Duodenal mucosa (tissue), 2 donors: ENCODE measurements around the gene ITPR1.

Experiments used
- H3K27ac ChIP-seq: one replicate; pipeline ENCODE4 v1.7.0; 2013; ENCODE audit warnings: low read depth, low read length
- H3K27me3 ChIP-seq, 2 donors: one replicate each; pipeline ENCODE4 v1.7.0; 2013; ENCODE audit warnings: low read length in 2 of 2, control low read depth in 1 of 2; ENCODE audit not compliant: insufficient read depth in 2 of 2, control insufficient read depth in 1 of 2
- H3K36me3 ChIP-seq, 2 donors: one replicate each; pipeline ENCODE4 v1.7.0; 2013; ENCODE audit warnings: low read length in 2 of 2, control low read depth in 1 of 2; ENCODE audit not compliant: insufficient read depth in 2 of 2, control insufficient read depth in 1 of 2
- H3K4me1 ChIP-seq, 2 donors: one replicate each; pipeline ENCODE4 v1.7.0; 2013; ENCODE audit warnings: low read length in 2 of 2, control low read depth in 1 of 2; ENCODE audit not compliant: insufficient read depth in 2 of 2, control insufficient read depth in 1 of 2
- H3K4me3 ChIP-seq, 2 donors: one replicate each; pipeline ENCODE4 v1.7.0; 2013; ENCODE audit warnings: low read length in 2 of 2, low read depth in 1 of 2
- H3K9ac ChIP-seq, 2 donors: one replicate each; pipeline ENCODE4 v1.7.0; 2013; ENCODE audit warnings: low read length in 2 of 2, low read depth in 1 of 2
- H3K9me3 ChIP-seq, 2 donors: one replicate each; pipeline ENCODE4 v1.7.0; 2013; ENCODE audit warnings: low read length in 2 of 2, control low read depth in 1 of 2; ENCODE audit not compliant: control insufficient read depth in 1 of 2

The ITPR1 gene

DNA sequence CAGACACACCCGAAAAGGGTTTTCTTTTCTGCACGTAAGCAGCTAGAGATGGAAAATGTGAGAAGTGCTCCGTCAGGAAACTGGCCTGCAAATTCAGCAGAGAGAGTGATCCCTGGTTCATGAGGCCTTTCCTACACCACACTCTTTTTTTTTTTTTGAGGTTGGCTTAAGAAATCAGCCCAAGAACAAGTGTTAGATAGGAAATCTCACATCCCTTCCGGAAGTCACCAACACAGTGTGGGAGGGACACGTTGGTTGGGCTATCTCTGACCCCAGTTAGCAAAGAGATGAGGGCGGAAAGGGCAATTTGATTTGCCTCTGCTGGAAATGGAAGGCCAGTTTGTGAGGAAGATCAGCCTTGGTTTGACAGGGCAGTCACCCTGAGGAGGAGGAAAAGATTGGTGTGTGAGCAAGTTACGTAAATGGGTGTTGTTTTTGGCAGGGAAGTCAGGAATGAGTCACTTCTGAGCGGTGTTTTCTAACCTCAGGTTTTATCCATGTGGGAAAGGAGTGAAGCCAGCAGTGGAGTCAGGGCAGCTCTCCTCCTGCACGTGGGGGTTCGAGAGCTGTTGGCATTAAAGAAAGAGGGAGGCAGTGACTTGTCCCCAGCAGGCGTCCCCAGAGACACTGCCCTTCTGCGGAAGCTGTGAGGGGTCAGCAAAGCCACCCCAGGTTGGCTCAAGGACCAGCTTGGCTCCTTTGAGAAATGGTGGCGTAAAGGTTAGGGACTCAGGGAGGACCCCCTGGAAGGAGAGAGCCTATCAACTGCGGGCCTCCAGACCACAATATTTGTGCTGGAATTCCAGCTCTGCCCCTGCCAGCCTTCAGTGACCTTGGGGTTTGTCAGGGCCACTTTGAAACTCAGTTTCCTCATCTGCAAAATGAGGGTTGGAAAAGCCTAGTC, 248.5 kb downstream of the ITPR1 start:
- Histone ChIP-seq H3K27me3 (no peaks in the 10 kb centered on the region), H3K4me3 (peak overlapping the region in 1 of 2 donors; percentile 34), H3K27ac (peak overlapping the region; percentile 90), H3K9ac (peak overlapping the region; percentile 21 to 42), H3K36me3 (no peaks in the 10 kb centered on the region), H3K4me1 (peaks cover 24 to 25% of the 10 kb centered on the region in 2 donors), H3K9me3 (no peaks in the 10 kb centered on the region)

DNA sequence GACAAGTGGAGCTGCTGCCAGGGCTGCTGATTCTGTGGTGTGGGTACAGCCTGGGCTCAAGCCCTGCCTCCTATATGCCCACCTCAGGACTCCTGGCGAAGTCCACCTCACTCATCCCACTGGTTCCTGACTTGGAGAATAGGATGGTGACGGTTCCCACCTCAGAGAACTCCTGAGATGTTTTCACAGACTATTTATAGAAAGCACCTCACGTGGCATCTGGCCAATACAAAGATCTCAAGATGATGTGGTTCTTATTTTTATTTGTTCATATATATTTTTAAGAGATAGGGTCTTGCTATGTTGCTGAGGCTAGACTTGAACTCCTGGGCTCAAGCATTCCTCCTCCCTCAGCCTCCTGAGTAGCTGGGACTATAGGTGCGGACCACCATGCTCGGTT, 249.2 kb downstream of the ITPR1 start:
- H3K36me3 ChIP-seq, result no peaks in the 10 kb centered on the region
- no peaks in the 10 kb centered on the region for H3K9me3 ChIP-seq
- H3K9ac ChIP-seq, result peak overlapping the region; percentile 21 to 42
- peak overlapping the region; percentile 90 for H3K27ac ChIP-seq
- H3K4me1 ChIP-seq, result peaks cover 22 to 24% of the 10 kb centered on the region in 2 donors
- no peak overlapping the region for H3K4me3 ChIP-seq
- H3K27me3 ChIP-seq, result no peaks in the 10 kb centered on the region

DNA sequence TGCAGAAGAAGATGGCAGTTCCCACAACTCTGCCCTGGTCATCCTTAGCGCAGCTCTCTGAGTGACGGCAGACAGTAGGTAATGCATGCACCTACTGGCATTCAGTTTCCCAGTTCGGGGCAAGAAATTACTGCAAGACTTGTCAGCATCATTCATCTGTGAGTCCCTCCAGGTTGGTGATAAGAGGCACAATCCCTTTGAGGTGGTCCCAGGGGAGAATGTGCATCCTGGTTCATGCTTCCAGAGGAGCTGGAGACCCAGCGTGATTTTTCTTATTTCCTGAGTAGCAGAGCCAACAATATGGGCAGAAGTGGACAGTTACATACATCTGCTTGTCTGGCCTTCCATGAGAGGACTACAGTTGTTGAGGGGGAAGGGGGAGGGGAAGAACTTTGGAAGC, 250.2 kb downstream of the ITPR1 start:
- Histone ChIP-seq H3K9me3 (no peaks in the 10 kb centered on the region), H3K9ac (no peak overlapping the region), H3K27me3 (no peaks in the 10 kb centered on the region), H3K27ac (no peak overlapping the region), H3K36me3 (no peaks in the 10 kb centered on the region), H3K4me3 (no peak overlapping the region), H3K4me1 (peaks cover 22 to 24% of the 10 kb centered on the region in 2 donors)

DNA sequence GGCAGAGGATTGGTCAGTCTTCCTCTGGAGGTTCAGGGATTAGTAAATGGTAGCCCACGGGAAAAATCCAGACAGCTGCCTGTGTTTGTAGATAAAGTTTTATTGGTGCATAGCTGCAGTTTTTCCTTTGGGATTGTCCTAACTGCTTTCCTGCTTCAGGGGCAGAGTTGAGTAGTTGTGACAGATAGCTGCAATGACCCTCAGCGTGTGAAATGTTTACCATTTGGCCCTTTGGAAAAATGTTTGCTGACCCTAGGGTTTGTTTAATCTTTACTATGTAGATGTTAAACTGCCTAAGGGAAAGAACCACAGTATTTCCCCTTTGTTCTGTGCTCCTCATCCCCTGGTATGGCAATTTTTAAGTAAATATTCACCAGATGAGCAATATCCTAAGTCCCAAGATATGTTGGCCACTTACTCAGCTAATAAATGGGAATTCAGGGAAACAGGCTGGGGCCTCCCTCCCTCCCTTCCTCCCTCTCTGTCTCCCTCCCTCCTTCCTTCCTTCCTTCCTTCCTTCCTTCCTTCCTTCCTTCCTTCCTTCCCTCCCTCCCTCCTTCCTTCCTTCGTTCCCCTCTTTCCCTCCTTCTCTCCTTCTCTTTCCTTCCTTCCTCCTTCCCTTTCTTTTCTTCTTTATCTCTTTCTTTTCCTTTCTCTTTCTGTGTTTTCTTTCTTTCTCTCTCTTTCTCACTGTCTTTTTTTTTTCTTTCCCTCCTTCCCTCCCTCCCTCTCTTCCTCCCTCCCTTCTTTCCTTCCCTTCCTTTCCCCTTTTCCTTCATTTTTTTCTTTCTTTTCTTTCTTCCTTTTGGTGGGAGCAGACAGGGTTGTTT, 251.5 kb downstream of the ITPR1 start:
- H3K27me3 ChIP-seq, result no peaks in the 10 kb centered on the region
- no peaks in the 10 kb centered on the region for H3K36me3 ChIP-seq
- no peaks in the 10 kb centered on the region for H3K9me3 ChIP-seq
- no peak overlapping the region for H3K4me3 ChIP-seq
- H3K4me1 ChIP-seq, result peaks cover 22 to 24% of the 10 kb centered on the region in 2 donors
- H3K9ac ChIP-seq, result no peak overlapping the region
- no peak overlapping the region for H3K27ac ChIP-seq

DNA sequence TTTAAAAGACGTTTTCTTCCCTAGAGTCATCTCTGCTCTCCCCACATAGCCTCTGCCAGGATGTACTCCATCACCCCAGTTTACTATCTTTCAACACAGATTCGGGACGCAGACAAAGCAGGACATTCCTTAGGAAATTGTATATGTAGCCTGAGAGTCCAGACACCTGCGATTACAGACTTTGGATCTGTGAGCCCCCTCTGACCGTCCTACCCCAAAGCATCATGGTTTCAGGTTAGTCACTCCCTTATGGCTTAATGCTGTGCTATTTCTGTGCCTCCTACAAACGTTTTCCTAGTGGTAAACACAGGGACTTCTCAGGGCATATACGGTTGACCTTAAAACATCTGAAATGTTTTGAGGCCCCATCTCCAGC, 252.1 kb downstream of the ITPR1 start:
- no peak overlapping the region for H3K4me3 ChIP-seq
- H3K4me1 ChIP-seq, result peaks cover 24 to 28% of the 10 kb centered on the region in 2 donors
- no peak overlapping the region for H3K9ac ChIP-seq
- no peaks in the 10 kb centered on the region for H3K36me3 ChIP-seq
- no peaks in the 10 kb centered on the region for H3K9me3 ChIP-seq
- no peaks in the 10 kb centered on the region for H3K27me3 ChIP-seq
- H3K27ac ChIP-seq, result no peak overlapping the region

DNA sequence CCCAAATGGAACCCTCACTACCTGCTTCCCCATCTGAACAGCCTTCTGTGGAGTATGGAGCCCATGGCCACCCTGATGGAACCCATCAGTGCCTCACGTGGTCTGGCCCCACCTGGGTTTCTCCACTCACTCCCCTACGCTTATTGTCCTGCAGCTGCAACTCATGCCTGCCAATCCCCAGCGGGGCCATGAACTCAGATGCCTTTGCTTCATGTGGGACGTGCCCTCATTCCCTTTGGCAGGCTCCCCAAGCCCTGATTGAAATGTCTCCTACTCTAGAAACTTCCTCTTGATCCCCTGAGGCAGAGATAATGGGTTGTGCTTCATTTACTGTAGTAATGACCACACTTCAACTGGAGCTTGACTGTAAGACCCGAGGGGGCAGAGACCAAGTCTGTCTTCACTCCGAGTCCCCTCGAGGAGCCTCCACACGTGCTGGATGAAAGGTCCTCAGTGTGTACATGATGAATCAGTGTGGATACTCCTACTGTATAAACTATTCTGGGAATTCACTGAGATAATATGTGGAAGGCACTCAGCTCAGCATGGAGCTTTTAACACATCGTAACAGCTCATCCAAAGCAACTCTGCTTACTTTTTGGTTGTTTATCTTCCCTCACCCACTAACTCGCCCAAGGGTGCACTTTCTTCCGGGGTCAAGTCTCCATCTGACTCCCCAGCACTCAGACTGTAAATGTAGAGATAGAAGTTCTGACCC, 253.3 kb downstream of the ITPR1 start:
- Histone ChIP-seq H3K9ac (no peak overlapping the region), H3K27ac (no peak overlapping the region), H3K9me3 (no peaks in the 10 kb centered on the region), H3K36me3 (no peaks in the 10 kb centered on the region), H3K4me1 (peaks cover 26% of the 10 kb centered on the region in 2 donors), H3K27me3 (no peaks in the 10 kb centered on the region), H3K4me3 (no peak overlapping the region)

DNA sequence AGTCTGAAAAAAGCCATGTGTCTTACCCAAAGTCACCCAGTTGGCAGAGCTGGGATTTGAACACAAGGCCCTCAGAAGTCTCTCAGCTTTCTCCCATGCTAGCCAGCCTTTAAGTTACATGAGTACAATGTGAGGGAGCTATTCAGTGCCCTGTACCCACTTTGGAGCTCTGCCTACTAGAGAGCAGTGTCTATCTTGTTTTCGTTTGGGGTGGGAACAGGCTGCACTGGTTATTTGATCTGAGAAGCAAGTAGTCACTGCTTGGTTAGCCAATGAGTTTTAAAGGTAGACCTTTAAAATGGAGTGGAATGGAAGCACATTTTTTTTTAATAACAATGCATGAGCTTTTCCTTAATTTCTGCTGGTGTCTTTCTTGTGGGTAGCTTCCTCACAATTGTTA, 255.0 kb downstream of the ITPR1 start:
- H3K4me3 ChIP-seq, result no peak overlapping the region
- no peak overlapping the region for H3K9ac ChIP-seq
- H3K4me1 ChIP-seq, result peaks cover 31 to 32% of the 10 kb centered on the region in 2 donors
- H3K27me3 ChIP-seq, result no peaks in the 10 kb centered on the region
- no peaks in the 10 kb centered on the region for H3K9me3 ChIP-seq
- no peaks in the 10 kb centered on the region for H3K36me3 ChIP-seq
- no peak overlapping the region for H3K27ac ChIP-seq

DNA sequence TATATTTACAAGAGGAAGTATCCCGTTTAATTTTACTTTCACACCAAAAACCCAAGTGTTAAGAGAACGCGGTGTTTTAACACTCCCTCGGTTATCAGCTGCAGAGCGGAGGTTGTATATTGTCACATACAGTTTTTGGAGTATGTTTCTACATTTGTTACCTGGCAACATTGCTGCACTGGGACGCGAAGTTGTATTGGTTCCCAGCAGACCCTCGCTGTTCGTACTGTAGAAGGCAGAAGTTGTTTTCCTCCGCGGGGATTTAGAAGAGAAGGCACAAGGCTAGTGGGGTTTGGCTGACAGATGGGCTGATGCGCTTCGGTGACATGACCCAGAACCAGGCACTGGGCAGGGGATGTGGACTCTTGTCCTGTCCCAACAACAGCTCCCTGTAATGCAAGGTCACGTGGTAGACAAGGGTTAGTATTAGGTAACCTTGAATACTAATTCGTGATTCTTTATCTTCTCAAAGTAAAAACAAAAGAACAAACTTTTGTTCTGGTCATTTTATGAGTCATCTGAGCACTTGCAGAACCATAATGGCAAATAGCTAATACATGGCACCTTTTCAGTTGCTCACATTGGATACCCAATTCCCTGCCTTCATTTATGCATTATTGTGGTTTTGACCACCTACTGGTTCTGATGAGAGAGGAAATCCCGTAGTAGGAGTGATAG, 255.7 kb downstream of the ITPR1 start:
- H3K27me3 ChIP-seq, result no peaks in the 10 kb centered on the region
- H3K9me3 ChIP-seq, result no peaks in the 10 kb centered on the region
- H3K4me1 ChIP-seq, result peaks cover 32 to 36% of the 10 kb centered on the region in 2 donors
- no peak overlapping the region for H3K9ac ChIP-seq
- H3K4me3 ChIP-seq, result no peak overlapping the region
- no peak overlapping the region for H3K27ac ChIP-seq
- H3K36me3 ChIP-seq, result no peaks in the 10 kb centered on the region

DNA sequence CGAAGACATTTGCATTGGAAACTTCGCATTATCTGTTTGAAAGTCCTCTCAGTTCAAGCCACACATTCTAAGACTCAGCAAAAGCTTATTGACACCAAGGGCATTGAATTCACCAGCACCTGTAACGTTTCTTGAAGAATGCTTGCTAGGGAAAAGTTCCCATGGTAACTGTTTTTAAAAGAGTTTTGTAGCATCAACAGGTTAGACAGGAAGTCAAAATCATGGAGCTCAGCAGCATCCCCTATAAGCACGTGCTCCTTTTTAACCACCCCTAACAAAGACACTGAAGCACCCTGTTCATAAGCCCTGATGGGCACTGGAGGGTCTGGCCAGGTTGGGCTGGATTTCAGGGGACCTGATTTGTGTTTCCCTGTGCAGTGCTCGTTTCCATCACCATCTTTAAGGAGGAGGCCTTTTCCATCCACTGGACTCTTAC, 256.4 kb downstream of the ITPR1 start:
- no peak overlapping the region for H3K4me3 ChIP-seq
- H3K27ac ChIP-seq, result peak overlapping the region; percentile 26

More for the DNA sequence above, 256.4 kb downstream of the ITPR1 start:
- Histone ChIP-seq H3K27me3 (no peaks in the 10 kb centered on the region), H3K9ac (no peak overlapping the region), H3K9me3 (no peaks in the 10 kb centered on the region), H3K4me1 (peaks cover 38 to 40% of the 10 kb centered on the region in 2 donors), H3K36me3 (no peaks in the 10 kb centered on the region)
